Small intestine (tissue), 4 donors: ENCODE data around the gene GPR137B. TPM values are rescaled to one million over a fixed set of nuclear protein-coding genes. Genes with fewer than 3 reads are reported as not detected.

Experiments
- polyA plus RNA-seq, 4 donors: library from polyadenylated mRNA; stranded (reverse) in 3 of 4; unstranded in 1 of 4; fragments of 200-250 nt in 3 of 4; fragments of 120-200 nt in 1 of 4; gene quantifications; one replicate each; pipeline versions ENCODE4 v1.2.1 to v1.2.3, GENCODE V29; 2013
- donor health status: healthy with polysubstance abuse.
- donor health status: Bipolar disorder and iron deficiency.
- donor health status: healthy.

The GPR137B gene
- polyA plus RNA-seq, 4 donors = 2.0 to 8.2 (median 5.7) TPM

Other genes starting within 250 kb of the GPR137B start
- gene NID1, start 77.4 kb upstream of the GPR137B start, polyA plus RNA-seq = 10 to 100 TPM in 2 of 4 donors, 1 to 10 TPM in 1, under 1 TPM in 1; 0.67 to 62.0 (median 19.9) TPM
- 1 to 10 TPM; 2.4 to 6.7 (median 3.6) TPM for gene ERO1B, start 139.4 kb downstream of the GPR137B start, polyA plus RNA-seq